GM19372 (cell line): Measurements from ENCODE around the gene REG3G.

Source experiments
- ATAC-seq: cut with Tn5 transposase; IDR thresholded peaks from one replicate; pipeline ENCODE4 v1.9.1; 2021; ENCODE audit warnings: mild to moderate bottlenecking, low read depth, moderate library complexity; ENCODE audit not compliant: unreplicated experiment

REG3G gene

DNA sequence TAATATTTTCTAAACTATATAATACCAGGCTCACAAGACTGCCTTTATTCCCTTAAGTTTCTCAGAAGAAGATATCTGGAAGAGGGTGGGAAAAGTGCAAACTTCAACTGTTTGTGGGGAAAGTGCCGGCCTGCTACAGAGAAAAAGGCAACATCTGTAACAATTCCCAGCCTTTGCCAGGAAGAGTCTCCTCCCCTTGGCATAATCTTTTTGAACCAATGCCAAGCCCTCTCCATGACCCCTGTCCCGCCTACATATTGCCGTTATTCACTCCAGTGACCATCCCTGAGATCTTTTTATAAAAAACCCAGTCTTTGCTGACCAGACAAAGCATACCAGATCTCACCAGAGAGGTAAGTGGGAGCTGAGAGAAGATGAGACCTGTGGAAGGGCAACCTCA, at the start of gene REG3G:
Gene REG3G, plus strand, starts transcription at position 282 of the 400 bp plus-strand sequence. CDS start 392 bp downstream, outside the sequence.
- ATAC-seq = no peak

DNA sequence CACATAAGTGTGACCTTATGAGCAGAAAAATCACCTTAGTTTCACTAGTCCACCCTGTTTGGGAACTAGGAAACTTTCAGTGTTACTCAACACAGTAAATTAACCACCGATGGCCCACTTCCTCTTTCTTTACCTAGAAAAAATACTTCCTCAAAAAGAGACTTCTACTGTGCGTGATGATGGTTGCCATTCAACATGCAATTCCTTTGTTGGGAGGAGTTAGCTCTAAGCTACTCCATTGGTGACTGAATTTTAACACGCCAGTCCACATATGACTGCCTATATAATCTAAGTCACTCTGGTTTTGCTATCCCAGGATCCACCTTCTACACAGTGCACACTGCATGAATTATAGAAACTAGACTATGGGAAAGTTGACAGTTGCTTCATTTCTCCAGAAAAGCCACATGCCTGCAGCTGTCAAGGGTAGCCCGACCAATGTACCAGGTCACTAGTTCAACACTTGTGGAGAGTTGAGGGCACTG, 47.8 kb upstream of the REG3G start:
- peak; percentile 96 for ATAC-seq

DNA sequence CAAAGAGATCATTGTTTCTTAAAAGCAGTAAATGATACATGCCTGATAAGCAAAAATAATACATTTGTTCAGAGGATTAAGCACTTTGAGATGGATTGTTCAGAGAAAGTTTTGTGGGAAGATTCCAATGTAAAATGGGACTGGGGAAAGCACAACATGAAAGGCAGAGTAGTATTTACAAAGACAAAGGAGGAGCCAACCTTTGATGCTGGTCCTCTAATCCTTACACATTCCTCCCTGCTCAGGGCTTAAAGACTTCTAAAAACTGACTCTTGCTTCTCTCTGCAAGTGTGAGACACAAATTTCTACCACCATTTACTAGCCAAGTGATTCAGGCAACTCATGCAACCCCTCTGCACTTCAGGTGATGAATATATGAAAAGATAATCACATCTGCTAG, 47.2 kb upstream of the REG3G start:
- no peak for ATAC-seq

DNA sequence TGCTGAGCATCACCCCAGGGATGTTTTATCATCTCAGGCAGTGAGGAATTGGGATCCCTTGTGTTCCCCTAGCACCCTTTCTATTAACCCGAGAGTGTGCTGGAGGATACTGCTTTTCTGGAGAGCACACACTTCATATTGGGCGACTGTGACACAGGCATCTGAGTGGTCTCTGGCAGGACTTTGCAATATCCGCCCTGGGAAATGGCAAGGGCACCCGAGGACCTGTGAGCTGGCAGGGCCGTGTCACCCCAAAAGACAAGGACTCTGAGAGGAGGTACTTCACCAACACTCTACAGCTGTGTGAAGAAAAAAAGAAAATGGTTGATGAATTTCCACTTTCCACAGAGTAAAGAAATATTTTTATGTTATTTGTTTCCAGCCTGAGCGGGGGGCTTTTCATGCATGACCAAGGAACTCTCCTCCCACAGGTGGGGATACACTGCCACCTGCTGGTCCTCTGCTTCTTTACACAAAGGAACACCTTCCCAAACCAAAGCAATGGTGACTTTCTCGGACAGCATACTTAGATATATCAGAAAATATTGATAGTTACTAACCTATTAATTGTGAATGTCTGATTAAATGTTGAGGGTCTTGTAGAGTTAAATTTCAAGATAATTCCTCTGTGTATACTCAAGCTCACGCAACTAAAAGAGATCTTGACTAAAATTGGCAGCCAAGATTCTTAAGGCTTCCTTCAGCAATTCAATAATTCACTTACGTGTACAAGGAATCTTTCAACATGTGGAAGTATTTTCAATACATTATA, 45.9 kb upstream of the REG3G start:
- no peak for ATAC-seq

DNA sequence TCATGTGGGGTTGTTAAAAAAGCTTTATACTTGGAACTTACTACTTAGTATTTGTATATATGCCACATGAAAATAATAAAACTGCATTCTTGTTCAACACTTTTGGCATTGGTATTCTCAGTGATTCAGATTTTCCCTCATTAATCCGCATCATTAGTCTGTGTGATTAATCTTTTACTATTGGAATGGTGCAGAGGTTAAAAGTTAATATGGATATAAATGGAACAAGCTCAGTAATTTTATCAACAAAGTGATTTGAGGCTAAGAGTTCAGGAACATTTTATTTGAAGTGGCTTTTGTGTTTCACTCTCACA, 45.4 kb upstream of the REG3G start:
- no peak for ATAC-seq

DNA sequence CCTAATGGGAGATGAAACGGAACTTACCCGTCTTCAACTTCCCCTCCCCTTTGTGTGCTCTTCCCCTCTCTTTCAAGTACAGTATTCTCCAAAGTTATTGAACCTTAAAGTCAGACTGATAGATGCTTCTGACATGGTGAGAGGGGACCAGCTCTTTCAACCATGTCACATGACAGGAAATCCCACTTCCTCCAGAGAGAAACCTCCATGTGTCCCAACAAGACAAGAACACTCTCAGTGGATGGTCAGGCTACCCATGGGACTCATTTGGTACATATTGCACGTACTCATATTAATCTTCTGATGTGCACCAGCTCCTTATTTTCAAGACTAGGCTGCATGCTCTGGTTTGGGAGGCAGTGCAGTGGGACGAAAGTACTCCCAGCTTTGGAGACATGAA, 44.6 kb upstream of the REG3G start:
- ATAC-seq = no peak

DNA sequence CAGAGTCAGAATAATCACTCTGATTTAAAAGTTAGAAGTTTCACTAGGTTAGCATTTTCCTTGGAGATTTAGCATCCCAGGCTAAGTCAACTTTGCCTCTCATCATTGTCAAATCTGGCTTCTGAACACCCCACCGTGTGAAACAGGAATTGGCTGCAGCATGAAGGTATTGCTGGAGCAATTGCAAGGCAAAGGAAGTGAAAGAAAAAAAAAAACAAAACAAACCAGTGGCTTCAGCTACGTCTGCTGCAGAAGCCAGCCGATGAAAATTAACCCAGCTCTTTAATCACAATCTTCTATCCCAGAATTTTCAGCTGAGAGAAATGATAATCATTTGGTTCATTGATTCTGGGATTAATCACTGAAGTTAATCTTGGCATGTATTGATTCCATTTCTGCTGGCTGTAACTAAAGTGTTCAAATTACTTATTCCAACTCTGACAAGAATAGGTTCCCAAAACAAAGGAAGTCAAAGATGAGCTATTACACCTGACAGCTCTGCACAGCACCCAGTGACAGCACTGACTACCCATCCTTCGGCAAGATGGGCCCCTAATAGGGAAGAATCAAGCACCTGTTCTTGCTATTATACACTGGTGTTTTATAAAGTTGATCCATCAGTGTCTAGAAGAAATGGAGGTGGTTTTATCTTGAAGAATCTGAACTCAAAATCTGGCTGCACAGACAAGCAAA, 42.7 kb upstream of the REG3G start:
- ATAC-seq = no peak

DNA sequence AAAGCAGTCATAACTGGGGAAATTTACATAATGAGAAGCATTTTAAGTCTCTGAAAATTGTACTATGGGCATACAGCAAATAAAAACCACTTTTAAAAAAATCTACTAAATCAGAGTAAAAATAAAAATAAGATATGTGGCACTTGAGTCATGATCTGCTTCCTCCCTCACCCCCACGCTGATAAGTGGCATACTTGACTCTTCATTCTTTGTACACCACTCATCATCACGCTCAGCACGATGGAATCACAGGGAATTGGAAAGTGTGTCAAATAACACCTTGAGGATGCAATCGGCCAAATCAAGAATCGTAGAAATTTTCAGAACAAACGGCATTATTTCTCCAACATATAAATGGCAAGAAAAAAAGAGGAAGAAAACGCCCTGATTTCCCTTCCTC, 41.1 kb upstream of the REG3G start:
- no peak for ATAC-seq

DNA sequence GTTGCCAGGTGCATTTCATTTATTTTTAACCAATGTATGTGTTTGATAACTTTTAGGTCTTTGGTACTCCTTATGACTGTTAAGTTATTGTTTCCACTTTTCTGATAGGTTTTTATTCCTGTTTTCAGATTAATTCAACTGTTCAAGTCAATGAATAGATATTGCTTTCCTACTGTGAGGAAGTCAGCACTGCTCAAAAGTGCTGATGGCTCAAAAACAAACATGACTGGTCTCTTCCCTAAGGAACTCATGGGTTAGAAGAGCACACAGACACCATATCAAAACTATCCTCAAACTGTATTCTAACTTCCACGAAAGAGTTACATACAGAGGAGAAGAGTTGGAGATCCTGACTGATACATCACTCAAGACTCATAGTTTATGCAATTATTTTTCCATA, 39.9 kb upstream of the REG3G start:
- no peak for ATAC-seq

DNA sequence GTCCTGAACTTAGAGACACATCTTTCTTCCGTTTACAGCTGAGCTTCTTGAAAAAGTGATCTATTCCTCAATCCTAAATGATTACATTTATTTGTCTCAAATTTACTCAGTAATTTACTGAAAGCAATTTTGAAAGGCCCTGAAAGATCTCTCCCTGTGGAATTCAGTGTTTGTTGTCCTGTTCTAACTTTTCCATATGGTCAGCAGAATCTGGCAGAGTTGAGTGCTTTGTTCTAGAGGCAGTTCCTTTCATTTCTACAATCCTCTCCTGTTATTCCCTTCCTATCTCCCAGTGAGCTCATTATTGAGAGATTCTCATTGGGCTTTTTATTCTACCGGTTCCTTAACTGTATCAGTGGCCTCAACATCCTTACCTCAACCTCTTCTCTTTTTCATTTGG, 36.5 kb upstream of the REG3G start:
- ATAC-seq = no peak

DNA sequence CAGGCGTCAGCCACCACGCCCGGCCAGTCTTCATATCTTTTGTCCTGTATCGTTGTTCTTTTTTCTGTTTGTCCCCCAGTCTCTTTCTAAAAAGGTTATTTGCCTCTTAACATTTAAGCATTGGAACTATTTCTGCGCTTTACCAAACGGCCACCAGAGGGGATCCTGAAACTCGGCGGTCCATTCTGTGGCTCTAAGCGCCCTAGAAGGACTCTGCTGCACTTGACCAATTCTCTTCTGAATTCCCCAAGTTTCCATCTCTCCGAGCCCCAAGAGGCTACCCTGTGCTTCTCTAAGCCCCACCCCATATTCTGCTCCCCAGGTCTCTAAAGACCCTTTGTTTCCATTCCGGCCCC, 33.1 kb upstream of the REG3G start:
- no peak for ATAC-seq

DNA sequence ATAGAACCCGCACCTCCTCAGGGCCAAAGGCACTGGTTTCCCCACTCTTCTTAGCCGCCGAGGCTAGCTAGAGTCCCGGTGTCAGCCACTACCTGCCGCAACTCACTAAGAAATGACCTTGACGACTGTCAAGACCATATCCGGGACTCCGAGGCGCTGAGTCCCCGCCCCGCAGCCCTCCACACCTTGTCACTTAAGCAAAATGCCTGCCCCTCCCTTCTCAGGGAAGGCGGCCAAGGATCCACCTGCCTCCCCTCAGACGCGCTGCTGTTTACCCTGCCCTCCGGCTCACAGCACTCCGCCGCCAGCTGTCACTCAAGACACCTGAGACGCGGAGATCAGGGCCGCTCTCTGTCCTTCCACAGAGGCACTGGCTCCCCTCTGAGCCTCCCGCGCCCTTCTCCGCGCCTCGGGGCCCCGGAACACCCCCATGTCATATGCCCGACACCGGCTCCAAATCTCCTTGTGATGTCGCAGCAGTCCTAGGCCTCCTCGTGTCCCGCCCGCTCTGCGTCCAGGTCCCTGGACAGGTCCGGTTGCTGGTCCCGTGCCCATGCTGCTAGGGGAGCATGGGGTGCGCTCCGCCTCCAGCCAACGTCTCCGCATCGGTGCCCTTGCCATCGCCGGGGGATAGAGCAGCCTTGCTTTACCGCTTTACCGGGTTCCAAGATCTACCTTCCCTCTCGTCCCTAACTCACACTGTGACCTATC, 32.5 kb upstream of the REG3G start:
- no peak for ATAC-seq

DNA sequence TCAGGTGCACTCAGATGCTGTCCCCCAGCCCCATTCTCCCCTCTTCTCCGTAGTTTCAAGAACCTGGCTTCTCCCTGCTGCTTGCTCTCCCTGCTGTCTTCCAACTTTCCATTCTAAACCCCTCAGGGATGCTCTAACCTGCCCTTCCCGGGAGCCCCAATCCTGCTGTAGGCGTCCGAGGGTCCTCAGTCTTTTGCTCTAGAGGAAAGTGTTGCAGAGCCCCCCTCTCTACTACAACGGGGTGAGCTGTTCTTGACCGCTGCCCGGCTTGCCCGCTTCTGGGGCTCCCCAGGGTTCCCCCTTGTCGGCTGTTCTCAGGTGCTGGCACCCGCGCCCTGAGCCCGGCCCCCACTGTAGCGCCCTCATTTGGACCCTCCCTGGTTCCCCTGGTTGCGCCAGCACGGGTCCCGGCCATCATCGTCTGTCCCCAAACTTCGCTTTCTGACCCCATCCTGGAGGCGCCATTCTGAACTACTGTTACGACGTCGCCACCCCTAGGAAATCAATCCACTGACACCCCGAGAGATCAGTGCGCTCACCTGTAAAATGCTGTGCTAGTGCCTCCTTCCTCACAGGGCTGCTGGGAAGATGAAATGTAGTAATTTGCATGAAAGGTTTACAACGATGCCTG, 31.9 kb upstream of the REG3G start:
- no peak for ATAC-seq

DNA sequence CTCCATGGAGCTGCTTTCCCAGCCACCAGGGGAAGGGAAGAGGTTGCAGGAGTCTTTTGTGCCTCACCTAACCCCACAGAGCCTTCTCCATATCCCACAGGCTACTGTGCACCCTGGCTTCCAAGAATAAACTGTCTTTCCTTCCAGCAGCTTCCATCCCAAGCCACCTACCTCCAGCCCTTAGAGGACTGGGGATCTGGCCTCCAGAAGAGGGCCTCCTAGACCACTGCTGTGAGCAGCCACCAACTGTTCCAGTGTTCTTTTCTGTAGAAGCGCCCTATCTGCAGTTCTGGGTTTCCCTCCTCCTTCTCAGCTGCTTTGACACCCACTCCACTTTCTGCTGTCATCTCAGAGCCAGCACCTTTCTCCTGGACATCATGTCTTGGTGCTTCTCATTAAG, 30.7 kb upstream of the REG3G start:
- ATAC-seq = no peak

DNA sequence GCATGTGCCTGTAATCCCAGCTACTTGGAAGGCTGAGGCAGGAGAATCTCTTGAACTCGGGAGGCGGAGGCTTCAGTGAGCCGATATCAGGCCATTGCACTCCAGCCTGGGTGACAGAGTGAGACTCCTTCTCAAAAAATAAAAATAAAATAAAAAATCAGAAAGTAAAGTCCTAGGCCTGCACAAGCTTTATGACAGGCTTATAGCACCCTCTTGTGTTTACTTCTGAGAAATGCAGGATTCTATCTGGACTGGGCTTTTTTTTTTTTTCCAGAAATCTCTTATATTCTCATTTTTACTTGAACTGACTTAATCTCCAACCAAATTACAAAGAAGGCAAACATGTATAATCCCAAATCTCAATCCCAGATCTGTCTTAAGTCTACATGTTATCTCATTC, 26.1 kb upstream of the REG3G start:
- ATAC-seq = no peak

DNA sequence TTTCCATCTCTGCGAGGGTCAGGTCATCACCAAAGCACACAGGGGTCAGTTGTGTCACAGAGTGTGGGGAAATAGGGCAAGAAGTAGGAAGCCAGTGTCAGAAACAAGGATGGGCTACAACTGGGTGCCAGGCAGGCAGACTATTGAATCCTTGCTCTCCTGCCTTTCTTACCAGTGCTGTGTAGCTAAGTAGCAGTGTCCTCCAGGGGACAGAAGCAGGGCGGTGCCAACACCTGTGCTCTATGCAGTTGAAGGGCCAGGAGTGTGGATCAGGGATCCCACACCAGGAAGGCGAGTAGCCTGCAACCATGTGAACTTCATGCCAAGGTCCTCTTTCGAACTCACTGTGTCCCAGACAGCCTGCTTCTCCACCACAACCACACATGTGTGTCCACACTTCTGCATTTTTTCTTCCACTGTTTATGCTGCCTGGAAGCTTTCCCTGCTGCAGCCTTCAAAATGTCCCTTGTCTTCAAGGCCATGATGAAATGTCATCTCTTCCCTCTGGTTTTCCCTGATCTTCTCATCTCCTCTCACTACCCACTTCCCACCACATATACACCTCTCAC, 25.4 kb upstream of the REG3G start:
- ATAC-seq = no peak

DNA sequence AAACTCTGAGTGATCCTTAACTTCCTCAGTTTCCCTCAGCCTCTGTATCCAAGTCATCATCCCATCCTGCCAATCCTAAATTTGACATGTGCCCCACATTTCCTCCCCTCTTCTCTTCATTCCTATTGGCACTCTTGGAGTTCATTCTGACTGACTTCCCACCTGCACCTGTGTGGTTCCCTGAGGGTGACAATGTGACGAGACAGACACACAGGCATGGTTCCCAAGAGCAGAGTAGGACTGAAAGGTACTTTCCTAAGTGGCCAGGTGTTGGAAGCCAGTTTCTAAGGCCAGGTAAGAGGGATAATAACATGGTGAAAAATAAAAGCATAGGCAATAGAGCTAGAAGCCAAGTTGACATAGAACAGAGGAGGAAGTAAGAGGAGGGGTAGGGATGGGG, 24.2 kb upstream of the REG3G start:
- no peak for ATAC-seq

DNA sequence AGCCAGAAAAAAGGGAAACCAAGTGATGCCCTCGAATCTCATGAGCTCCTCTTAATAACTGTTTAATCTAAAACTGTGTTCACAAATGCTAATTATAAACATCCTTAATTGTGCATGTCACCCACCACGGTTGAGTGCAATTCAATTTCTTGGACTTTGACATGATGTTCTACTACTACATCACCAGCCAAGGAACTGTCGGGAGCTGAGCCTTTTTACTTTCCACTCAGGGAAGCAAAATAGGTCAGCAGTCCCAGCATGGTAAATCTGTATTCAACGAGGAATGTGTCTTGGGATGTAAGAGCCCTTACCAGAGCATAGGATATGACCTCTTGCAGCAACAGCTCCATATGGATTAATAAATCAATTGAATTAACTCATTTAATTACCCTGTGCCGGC, 20.8 kb upstream of the REG3G start:
- ATAC-seq = no peak

DNA sequence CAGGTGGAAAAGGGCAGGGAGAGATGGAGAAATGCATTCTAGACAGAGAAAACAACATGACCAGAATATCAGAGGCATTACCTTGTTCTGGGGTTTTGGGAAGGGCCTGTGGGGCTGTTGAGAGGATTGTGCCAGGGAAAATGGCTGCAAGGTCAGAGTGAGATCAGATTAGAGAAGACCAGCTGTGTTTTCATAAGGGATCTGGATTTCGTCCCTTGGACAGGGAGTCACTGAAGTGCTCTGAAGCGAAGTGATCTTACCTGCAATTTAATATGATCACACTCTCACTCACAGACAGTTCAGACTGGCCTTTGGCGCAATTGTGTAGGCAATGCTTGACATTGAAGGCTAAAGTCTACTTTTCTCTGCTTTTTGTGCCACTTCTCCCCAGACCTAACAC, 20.3 kb upstream of the REG3G start:
- no peak for ATAC-seq

DNA sequence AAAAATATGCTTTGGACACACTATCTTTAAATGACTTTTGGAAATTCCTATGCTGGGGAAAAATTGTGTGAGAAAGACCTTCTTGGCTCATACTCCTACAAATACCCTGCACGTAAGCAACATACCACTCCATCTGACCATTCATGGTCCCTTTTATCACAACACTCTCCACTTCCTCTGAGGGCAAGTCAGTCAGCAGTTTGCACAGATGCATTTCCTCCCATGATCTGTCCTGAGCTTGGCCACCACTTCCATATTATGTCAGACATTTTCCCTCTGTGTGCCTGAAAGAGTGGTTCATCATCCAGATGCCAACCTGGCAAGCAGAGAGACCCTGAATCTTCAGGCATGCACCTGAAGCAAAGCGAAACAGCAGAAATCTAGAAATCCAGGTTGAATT, 16.1 kb upstream of the REG3G start:
- ATAC-seq = no peak

DNA sequence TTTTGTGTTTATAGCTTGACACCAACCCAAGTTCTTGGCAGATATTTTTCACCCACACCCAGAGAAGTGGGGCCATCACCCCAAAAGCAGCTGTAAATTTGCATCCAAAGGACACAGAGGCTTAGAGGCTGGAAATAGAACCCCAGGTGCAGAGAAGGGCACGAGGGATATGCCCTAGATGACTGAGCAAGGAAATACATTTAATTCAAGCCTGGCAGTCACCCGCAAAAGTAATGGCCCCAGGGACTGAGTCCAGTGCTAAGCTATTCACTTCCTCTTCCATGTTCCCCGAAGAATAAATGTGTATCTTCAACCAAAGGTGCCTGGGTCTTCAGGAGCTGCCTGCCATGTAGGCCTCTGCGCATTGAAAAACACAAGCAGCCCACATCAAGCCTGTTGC, 14.0 kb upstream of the REG3G start:
- no peak for ATAC-seq
